GM21515 (cell line): ENCODE measurements around the gene TOR4A.
"Not testable (repeated sequence)": the region's sequence is repeated elsewhere in the genome, so short reads cannot be mapped to it uniquely, and the experiment has no call there.

ENCODE experiments used
- ATAC-seq: cut with Tn5 transposase; IDR thresholded peaks from one replicate; pipeline ENCODE4 v1.9.1; 2021; ENCODE audit not compliant: unreplicated experiment

The TOR4A gene

DNA sequence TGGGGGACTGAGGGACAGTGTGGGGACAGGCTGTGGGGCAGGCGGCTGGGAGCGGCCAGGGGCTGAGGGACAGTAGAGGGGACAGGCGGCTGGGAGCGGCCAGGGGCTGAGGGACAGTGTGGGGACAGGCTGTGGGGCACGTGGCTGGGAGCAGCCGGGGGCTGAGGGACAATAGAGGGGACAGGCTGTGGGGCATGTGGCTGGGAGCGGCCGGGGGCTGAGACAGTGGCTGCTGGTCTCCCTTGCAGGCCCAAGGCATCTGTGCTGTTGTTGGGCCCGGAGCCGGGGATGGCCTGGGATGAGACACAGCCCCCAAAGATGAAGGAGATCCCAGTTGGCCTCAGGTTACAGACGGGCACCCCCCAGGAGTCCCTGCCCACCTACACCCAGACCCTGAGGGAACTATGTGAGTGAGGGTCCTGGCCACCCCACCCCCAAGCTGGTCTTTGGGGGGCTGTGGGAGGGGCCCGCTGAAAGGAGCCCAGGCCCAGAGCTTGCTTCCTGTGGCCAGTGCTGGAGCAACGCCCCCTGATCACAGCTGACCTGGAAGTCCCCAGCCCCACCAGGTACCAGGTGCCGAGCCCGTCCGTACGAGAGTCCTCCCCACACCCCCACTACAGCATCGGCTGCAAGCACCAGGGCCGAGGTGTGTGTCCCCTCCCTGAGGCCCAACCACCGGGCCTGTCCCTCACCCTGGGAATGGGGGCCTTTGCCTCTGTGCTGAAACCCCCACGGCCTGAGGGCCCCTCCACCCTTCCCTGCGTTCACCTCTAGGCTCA is 25.8 kb upstream of the TOR4A start:
- ATAC-seq, result no peak

- no peak for ATAC-seq
Measured at GRCh38 chr9:137252555-137253506, 24.7 kb upstream of the TOR4A start.

DNA sequence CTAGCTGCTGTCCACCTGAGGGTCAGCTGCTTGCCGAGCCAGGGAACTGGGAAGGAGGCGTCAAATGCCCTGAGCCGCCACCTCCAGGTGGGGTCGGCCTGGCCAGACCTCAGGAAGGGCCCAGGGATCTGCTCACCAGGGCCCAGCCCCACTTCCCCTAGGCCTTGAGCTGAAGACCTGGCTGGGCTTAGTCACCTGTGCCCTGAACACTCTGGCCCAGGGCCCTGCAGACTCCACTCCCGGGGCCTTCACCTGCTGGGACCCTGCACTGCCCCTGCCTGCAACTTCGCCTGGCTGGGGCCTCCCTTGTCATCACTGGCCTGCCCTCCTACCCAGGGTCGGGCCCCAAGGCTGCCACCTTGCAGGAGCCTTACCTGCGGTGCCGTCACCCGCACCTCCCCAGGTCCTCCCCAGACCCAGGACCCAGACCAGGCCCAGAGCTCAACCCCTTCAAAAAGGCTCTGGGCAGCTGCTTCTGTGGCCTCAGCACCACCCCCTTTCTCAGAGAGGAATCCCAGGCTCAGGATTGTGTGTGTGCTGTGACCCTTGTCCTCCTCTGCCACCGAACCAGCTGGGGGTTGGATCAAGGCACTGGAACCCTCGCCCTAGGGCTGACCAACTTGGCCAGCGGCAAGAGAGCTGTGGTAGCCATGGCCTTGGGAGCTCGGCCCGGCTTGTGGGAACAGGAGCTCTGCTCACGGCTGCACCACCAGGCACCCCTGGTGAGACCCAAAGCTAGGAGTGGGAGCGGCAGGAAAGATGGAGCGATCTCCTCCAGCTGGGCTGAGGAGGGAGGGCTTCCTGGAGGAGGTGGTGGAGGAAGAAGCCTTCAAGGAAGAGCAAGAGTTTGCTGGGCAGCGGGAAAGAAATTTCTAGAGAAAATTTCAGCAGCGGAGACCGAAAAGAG is 23.6 kb upstream of the TOR4A start:
- ATAC-seq, result no peak

DNA sequence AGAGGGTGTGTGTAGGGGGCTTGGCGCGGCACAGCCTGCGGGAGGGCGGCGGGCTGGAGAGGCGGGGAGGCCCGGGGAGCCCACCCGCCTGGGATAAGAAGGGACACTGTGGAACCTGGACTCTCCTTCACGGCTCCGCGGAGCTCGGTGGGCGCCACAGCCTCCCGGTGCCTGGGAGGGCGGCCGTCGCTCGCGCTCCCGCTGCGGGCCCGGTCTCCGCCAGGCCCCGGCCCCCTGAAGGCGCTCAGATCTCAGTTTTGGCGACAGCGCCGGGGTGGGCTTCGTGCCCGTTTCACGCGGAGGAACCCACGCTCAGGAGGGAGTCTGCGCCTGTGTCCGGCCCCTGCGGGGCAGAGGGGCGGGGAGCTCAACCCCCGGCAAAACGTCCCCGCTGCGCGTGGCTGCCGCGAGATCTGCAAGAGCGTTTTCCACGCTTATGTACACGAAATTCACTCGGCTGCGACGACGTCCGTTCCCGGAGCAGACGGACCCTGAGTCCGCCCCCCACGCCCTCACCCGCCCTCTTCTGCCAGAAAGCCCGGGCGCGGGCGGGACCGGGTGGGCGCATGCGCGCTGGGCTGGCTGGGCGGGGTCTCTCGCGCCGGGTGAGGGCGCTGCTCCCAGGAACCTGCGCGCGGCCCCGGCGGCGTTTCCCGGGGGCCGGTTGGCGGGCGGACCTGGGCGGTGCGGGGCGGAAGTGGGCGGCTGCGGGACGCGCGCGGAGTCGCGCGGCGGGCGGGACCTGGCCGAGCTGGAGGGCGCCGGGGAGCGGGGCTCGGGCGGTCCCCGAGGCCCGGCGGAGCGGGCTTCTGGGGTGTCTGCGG is 22.7 kb upstream of the TOR4A start, which contains the start of gene NELFB:
NELFB (plus strand) TSS at position 704 of the 824 bp plus-strand sequence.
- ATAC-seq, result peak; percentile 78

DNA sequence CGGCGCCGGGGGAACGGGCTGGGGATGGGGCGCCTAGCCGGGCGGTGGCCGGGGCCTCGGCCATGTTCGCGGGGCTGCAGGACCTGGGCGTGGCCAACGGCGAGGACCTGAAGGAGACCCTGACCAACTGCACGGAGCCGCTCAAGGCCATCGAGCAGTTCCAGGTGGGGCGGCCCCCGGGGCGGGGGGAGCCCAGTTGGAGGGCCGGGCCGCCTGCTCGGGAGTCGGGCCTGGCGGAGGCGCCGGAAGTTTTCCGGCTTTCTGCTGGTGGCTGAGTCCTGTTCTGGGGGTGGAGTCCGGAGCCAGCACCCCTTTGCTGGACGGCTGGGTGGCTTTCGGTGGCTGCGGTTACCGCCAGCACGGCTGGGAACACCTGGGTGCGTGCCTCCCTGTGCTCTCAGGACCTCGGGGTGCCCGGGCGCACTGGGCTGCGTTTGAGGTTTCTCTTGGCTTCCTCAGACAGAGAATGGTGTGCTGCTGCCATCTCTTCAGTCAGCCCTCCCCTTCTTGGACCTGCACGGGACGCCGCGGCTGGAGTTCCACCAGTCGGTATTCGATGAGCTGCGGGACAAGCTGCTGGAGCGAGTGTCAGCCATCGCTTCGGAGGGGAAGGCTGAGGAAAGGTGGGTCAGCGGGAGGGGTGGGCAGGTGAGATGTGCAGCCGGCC is 21.9 kb upstream of the TOR4A start:
- peak; percentile 15 for ATAC-seq

GRCh38 chr9:137256362-137256761 is 21.2 kb upstream of the TOR4A start:
- ATAC-seq, result no peak

- no peak for ATAC-seq
Measured at GRCh38 chr9:137256856-137257255, 20.7 kb upstream of the TOR4A start.

DNA sequence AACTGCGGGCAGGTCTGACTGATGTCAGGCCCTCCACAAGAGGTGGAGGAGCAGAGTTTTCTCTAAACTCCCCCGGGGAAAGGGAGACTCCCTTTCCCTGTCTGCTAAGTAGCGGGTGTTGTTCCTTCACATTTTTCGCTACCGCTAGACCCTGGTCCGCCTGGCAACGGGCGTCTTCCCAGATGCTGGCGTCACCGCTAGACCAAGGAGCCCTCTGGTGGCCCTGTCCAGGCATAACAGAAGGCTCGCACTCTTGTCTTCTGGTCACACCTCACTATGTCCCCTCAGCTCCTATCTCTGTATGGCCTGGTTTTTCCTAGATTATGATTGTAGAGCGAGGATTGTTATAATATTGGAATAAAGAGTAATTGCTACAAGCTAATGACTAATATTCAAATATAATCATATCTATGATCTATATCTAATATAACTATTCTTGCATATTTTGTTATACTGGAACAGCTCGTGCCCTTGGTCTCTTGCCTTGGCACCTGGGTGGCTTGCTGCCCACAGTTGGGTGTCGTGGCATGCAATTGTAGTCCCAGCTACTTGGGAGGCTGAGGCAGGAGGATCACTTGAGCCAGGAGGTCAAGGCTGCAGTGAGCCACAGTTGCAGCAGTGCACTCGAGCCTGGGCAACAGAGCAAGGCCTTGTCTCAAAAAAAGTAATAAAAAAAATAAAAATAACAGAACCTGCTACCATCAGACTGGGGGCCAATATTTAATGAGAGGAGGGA is 15.2 kb upstream of the TOR4A start:
- ATAC-seq, result not testable (repeated sequence)

DNA sequence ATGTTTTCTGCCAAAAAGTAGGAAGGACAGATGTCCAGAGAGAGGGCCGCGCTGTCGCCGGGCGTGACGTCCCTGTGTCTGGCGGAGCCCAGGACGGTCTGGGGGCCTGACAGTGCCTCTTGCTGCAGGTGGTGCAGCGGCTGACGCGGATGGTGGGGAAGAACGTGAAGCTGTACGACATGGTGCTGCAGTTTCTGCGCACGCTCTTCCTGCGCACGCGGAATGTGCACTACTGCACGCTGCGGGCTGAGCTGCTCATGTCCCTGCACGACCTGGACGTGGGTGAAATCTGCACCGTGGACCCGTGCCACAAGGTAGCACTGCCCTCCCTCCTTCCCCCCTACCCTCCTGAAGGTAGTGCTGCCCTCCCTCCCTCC is 14.6 kb upstream of the TOR4A start:
- ATAC-seq, result no peak

GRCh38 chr9:137263506-137263905 is 14.0 kb upstream of the TOR4A start:
- no peak for ATAC-seq

DNA sequence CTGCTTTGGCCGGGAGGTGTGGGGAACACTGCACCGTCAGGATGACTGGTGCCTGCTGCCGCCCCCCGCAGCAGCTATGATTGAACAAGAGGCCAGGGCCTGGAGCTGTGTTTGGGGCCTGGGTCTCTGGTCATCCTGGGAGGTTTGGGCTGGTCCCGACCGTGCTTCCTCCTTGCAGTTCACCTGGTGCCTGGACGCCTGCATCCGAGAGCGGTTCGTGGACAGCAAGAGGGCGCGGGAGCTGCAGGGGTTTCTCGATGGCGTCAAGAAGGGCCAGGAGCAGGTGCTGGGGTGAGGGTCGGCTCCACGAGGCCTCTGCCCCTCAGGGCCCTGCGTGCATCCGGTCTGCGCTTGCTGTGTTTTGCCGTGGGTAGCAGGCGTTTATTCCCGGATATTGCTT is 13.5 kb upstream of the TOR4A start:
- no peak for ATAC-seq

- no peak for ATAC-seq
Measured at GRCh38 chr9:137265496-137266161, 11.9 kb upstream of the TOR4A start.

GRCh38 chr9:137266162-137266527 is 11.4 kb upstream of the TOR4A start:
- ATAC-seq, result no peak

- no peak for ATAC-seq
Measured at GRCh38 chr9:137266585-137267453, 10.7 kb upstream of the TOR4A start.

DNA sequence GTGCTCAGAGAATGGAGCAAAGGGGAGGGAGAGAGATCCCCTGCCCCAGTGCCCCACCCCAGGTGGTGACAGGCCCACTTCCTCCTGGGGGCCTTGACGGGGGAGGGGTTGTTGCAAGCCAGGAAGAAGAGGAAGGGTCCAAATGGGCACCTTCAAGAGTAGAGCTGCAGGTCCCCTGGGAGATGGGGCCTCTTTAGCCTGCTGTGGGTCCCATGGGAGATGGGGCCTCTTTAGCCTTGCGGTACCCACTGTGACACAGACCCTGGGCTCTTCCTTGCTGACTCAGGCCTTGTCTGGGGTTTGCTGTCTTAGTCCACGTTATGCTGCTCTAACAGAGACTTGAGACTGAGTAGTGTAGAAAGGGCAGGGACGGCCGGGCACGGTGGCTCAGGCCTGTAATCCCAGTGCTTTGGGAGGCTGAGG is 9.6 kb upstream of the TOR4A start:
- no peak for ATAC-seq

GRCh38 chr9:137268538-137269201 is 8.9 kb upstream of the TOR4A start:
- no peak for ATAC-seq

- ATAC-seq, result no peak
Measured at GRCh38 chr9:137269231-137269772, 8.2 kb upstream of the TOR4A start.
